ENCODE measurements around the gene PROCA1. TPM values are rescaled to one million over a fixed set of nuclear protein-coding genes. Genes with fewer than 3 reads are reported as not detected.

The PROCA1 gene
- total and polyA plus RNA-seq, 9 of the 15 experiments (the other 6 are each of a cell fraction or from before 2014, with no cell fraction given) = 0.78 to 16.2 (median 5.6) TPM

GRCh38 chr17:28725166-28725659, 13.5 kb upstream of the PROCA1 start (continued):
- TF ChIP-seq ETV6 (IDR thresholded peaks at IDR 0.05; ENCODE audit: borderline replicate concordance in 1 of 2, low read depth in 2 of 2, low read length in 1 of 2) (no peak; a peak in 1 of 4 replicates), ETV6 (CRISPR knock-in tag; IDR thresholded peaks at IDR 0.05; ENCODE audit: borderline replicate concordance) (no peak), RAD21 (CRISPR knock-in tag; conservative IDR thresholded peaks at IDR 0.05 in 1 of 2, IDR thresholded peaks at IDR 0.05 in 1 of 2) (no peak), ZBTB5 (IDR thresholded peaks at IDR 0.05) (no peak), JUN (IDR thresholded peaks at IDR 0.05; ENCODE audit: borderline replicate concordance, low read depth, low read length) (no peak), JUN (CRISPR knock-in tag; IDR thresholded peaks at IDR 0.05; ENCODE audit: borderline replicate concordance) (no peak), XRCC5 (IDR thresholded peaks at IDR 0.05; ENCODE audit: low read depth, low read length) (no peak), ZNF3 (CRISPR knock-in tag; IDR thresholded peaks at IDR 0.05) (no peak), ZNF518B (CRISPR knock-in tag; IDR thresholded peaks at IDR 0.05) (no peak), HMG20B (CRISPR knock-in tag; IDR thresholded peaks at IDR 0.05) (no peak), CEBPB (tag; IDR thresholded peaks at IDR 0.05) (no peak), THRA (IDR thresholded peaks at IDR 0.05) (no peak)
- TF ChIP-seq, protein P1, sequence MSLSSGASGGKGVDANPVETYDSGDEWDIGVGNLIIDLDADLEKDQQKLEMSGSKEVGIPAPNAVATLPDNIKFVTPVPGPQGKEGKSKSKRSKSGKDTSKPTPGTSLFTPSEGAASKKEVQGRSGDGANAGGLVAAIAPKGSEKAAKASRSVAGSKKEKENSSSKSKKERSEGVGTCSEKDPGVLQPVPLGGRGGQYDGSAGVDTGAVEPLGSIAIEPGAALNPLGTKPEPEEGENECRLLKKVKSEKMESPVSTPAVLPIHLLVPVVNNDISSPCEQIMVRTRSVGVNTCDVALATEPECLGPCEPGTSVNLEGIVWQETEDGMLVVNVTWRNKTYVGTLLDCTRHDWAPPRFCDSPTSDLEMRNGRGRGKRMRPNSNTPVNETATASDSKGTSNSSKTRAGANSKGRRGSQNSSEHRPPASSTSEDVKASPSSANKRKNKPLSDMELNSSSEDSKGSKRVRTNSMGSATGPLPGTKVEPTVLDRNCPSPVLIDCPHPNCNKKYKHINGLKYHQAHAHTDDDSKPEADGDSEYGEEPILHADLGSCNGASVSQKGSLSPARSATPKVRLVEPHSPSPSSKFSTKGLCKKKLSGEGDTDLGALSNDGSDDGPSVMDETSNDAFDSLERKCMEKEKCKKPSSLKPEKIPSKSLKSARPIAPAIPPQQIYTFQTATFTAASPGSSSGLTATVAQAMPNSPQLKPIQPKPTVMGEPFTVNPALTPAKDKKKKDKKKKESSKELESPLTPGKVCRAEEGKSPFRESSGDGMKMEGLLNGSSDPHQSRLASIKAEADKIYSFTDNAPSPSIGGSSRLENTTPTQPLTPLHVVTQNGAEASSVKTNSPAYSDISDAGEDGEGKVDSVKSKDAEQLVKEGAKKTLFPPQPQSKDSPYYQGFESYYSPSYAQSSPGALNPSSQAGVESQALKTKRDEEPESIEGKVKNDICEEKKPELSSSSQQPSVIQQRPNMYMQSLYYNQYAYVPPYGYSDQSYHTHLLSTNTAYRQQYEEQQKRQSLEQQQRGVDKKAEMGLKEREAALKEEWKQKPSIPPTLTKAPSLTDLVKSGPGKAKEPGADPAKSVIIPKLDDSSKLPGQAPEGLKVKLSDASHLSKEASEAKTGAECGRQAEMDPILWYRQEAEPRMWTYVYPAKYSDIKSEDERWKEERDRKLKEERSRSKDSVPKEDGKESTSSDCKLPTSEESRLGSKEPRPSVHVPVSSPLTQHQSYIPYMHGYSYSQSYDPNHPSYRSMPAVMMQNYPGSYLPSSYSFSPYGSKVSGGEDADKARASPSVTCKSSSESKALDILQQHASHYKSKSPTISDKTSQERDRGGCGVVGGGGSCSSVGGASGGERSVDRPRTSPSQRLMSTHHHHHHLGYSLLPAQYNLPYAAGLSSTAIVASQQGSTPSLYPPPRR (CRISPR knock-in tag; IDR thresholded peaks at IDR 0.05; ENCODE audit: borderline replicate concordance) = no peak
- TF ChIP-seq, protein P2, sequence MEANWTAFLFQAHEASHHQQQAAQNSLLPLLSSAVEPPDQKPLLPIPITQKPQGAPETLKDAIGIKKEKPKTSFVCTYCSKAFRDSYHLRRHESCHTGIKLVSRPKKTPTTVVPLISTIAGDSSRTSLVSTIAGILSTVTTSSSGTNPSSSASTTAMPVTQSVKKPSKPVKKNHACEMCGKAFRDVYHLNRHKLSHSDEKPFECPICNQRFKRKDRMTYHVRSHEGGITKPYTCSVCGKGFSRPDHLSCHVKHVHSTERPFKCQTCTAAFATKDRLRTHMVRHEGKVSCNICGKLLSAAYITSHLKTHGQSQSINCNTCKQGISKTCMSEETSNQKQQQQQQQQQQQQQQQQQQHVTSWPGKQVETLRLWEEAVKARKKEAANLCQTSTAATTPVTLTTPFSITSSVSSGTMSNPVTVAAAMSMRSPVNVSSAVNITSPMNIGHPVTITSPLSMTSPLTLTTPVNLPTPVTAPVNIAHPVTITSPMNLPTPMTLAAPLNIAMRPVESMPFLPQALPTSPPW (CRISPR knock-in tag; IDR thresholded peaks at IDR 0.05) = no peak
